GM21423 (cell line): ENCODE measurements around the gene CLEC4C.

Experiments
- ATAC-seq: cut with Tn5 transposase; IDR thresholded peaks from one replicate; pipeline ENCODE4 v1.9.1; 2021; ENCODE audit warnings: mild to moderate bottlenecking, moderate library complexity; ENCODE audit not compliant: unreplicated experiment

The CLEC4C gene

DNA sequence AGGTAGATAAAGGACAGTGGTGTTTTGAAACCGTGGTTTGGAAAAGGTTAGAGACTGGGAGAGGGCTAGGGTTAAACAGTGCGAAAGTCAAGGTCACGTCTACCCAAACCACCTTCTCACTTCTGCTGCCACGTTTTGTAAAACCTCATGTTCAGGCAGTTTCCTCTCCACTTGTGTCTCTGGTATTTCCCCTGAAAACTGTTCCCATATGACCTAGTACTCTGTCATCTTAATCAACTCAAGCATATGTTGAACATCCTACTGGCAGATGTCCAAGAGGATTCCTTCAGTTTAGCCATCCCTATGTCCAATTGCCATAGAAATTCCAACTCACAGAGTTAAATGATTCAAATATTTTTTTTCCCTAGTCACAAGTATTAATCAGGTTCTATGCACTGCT lies 17.4 kb downstream of the CLEC4C start:
- no peak for ATAC-seq

- ATAC-seq, result no peak
Measured at GRCh38 chr12:7723926-7724325, 23.2 kb downstream of the CLEC4C start.

- ATAC-seq, result no peak
Measured at GRCh38 chr12:7719946-7720730, 27.0 kb downstream of the CLEC4C start.

- ATAC-seq, result no peak
Measured at GRCh38 chr12:7716381-7716780, 30.8 kb downstream of the CLEC4C start.

- ATAC-seq, result no peak
Measured at GRCh38 chr12:7712841-7713442, 34.2 kb downstream of the CLEC4C start.

DNA sequence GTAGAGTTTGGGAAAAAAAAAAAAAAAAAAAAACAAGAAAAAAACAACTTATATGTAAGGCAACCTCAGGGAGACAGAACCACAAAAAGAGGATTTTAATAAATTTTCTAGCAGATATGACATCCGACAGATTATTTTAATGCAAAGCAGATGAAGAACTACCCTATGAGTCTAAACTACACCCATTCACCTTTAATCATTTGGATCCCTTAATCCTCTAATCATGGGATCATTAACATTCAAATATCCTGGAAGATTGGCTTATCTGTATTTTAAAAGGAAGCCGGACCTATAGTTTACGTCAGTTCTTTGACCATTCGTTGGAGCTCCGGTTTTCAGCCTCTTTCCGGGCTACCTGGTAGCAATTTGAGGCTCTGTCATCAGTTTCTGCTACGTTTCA lies 36.0 kb downstream of the CLEC4C start, which contains the start of gene DPPA3:
Gene DPPA3 (plus strand): TSS at position 301 of the 400 bp plus-strand sequence. CDS start 138 bp downstream, outside the sequence.
- no peak for ATAC-seq

- no peak for ATAC-seq
Measured at GRCh38 chr12:7709969-7710675, 37.1 kb downstream of the CLEC4C start.

GRCh38 chr12:7705846-7706245 lies 41.3 kb downstream of the CLEC4C start:
- no peak for ATAC-seq

- ATAC-seq, result no peak
Measured at GRCh38 chr12:7695566-7696197, 51.5 kb downstream of the CLEC4C start, which contains the start of gene GDF3. Gene GDF3, minus strand, starts transcription at chr12:7695775. Its CDS starts 47 bp downstream, at chr12:7695728.

GRCh38 chr12:7695237-7695560 lies 52.0 kb downstream of the CLEC4C start:
- no peak for ATAC-seq

DNA sequence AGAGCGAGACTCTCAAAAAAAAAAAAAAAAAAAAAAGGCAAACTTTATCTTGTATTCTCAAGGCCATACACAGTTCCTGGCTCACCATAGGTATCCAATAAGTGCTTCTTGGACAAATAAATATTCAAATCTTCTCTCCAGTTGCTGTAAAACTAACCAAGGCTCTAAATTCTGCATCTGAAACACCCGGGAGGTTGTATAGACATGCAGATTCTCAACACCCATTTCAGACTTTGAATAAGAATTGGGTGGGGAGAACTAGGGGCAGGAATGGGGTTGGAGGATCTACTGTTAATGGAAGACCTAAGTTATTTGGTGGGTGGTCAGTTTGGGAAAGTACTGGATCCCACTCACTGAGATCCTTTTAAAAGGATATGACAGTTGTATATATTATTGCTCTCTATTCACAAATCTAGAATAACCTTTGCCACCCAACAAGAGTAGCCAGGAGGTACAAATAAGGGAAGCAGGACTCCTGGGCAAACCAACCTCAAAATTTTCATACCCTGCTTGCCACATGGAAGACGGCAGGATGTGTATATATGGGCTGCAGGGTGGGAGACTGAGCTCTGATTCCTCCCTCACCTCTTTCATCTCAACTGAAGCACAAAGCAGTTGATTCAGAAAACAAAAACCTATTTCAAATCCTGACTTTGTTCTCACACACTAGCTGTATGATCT lies 52.5 kb downstream of the CLEC4C start:
- no peak for ATAC-seq

GRCh38 chr12:7693793-7694192 lies 53.4 kb downstream of the CLEC4C start:
- ATAC-seq, result no peak

DNA sequence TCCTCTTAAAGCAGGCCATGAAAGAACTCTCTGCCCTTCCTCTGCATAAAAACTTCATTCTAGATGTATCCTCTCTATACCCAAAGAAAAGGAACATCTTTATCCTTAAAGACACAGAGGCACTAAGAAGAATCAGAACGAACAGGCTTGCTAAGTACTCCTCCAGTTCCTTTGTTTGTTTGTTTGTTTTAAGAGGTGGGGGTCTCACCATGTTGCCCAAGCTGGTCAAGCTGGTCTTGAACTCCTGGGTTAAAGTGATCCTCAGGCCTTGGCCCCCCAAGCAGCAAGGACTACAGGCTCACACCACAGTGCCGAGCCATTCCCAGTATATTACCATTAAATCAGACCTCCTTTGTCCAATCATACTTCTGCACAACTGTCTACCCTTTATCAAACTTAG lies 65.6 kb downstream of the CLEC4C start:
- no peak for ATAC-seq
